HL-60/S4 (cell line): ENCODE measurements around the gene CRIM1.

Source experiments
- in situ Hi-C: fragments of 300-500 bp; cut with MboI; formaldehyde crosslinking; loops from 2 replicates; pipeline ENCODE4 v1.14.3; 2022; ENCODE audit warnings: low sequenced_read_pairs

Gene CRIM1

GRCh38 chr2:36450466-36451196 lies 95.1 kb downstream of the CRIM1 start:
- in situ Hi-C loops, result no loop called here

- in situ Hi-C loops, result no loop called here
Observed at GRCh38 chr2:36451512-36451911, 95.9 kb downstream of the CRIM1 start.

- in situ Hi-C loops, result no loop called here
Observed at GRCh38 chr2:36452260-36452659, 96.7 kb downstream of the CRIM1 start.

GRCh38 chr2:36453652-36454051 lies 98.1 kb downstream of the CRIM1 start:
- in situ Hi-C loops, result no loop called here

- in situ Hi-C loops, result no loop called here
Observed at GRCh38 chr2:36455011-36455410, 99.4 kb downstream of the CRIM1 start.

- in situ Hi-C loops, result no loop called here
Observed at GRCh38 chr2:36455788-36456187, 100.2 kb downstream of the CRIM1 start.

GRCh38 chr2:36456227-36457175 lies 100.9 kb downstream of the CRIM1 start:
- in situ Hi-C loops, result no loop called here

GRCh38 chr2:36458106-36458505 lies 102.5 kb downstream of the CRIM1 start:
- in situ Hi-C loops, result no loop called here

GRCh38 chr2:36459725-36460137 lies 104.2 kb downstream of the CRIM1 start:
- in situ Hi-C loops, result no loop called here

- in situ Hi-C loops, result no loop called here
Observed at GRCh38 chr2:36461039-36461681, 105.6 kb downstream of the CRIM1 start.

- in situ Hi-C loops, result no loop called here
Observed at GRCh38 chr2:36462311-36462935, 106.8 kb downstream of the CRIM1 start.

- in situ Hi-C loops, result no loop called here
Observed at GRCh38 chr2:36463365-36463764, 107.8 kb downstream of the CRIM1 start.

GRCh38 chr2:36464006-36464721 lies 108.6 kb downstream of the CRIM1 start:
- in situ Hi-C loops, result no loop called here

- in situ Hi-C loops, result no loop called here
Observed at GRCh38 chr2:36466135-36466534, 110.6 kb downstream of the CRIM1 start.

GRCh38 chr2:36468463-36469105 lies 113.0 kb downstream of the CRIM1 start:
- in situ Hi-C loops, result no loop called here

GRCh38 chr2:36469106-36469477 lies 113.5 kb downstream of the CRIM1 start:
- in situ Hi-C loops, result no loop called here

GRCh38 chr2:36469710-36470109 lies 114.1 kb downstream of the CRIM1 start:
- in situ Hi-C loops, result no loop called here

GRCh38 chr2:36473230-36473629 lies 117.7 kb downstream of the CRIM1 start:
- in situ Hi-C loops, result no loop called here

GRCh38 chr2:36476411-36476810 lies 120.8 kb downstream of the CRIM1 start:
- in situ Hi-C loops, result no loop called here

- in situ Hi-C loops, result no loop called here
Observed at GRCh38 chr2:36477315-36477714, 121.7 kb downstream of the CRIM1 start.
